Gastrocnemius medialis (tissue), 4 donors: ENCODE results near the gene CTNNBL1.

Source experiments
- POLR2A ChIP-seq, 2 donors: fragments of 450-650 bp; IDR thresholded peaks; one replicate each; pipeline ENCODE4 v1.6.1; 2017; ENCODE audit warnings: antibody characterized with exemption in 2 of 2, mild to moderate bottlenecking in 2 of 2, moderate library complexity in 2 of 2
- TF ChIP-seq, protein P1 (sequence below), 5 experiments: fragments of 450-650 bp in 3 of 5; fragments of 200-600 bp in 2 of 5; sonication (generic) in 2 of 5; IDR thresholded peaks in 4 of 5; conservative IDR thresholded peaks in 1 of 5; 1 replicate in 4 of 5; 2 replicates in 1 of 5; pipeline ENCODE4 v1.5.1; 2016 to 2019; ENCODE audit warnings: antibody characterized with exemption in 5 of 5, mild to moderate bottlenecking in 3 of 5, moderate library complexity in 3 of 5

DNA sequence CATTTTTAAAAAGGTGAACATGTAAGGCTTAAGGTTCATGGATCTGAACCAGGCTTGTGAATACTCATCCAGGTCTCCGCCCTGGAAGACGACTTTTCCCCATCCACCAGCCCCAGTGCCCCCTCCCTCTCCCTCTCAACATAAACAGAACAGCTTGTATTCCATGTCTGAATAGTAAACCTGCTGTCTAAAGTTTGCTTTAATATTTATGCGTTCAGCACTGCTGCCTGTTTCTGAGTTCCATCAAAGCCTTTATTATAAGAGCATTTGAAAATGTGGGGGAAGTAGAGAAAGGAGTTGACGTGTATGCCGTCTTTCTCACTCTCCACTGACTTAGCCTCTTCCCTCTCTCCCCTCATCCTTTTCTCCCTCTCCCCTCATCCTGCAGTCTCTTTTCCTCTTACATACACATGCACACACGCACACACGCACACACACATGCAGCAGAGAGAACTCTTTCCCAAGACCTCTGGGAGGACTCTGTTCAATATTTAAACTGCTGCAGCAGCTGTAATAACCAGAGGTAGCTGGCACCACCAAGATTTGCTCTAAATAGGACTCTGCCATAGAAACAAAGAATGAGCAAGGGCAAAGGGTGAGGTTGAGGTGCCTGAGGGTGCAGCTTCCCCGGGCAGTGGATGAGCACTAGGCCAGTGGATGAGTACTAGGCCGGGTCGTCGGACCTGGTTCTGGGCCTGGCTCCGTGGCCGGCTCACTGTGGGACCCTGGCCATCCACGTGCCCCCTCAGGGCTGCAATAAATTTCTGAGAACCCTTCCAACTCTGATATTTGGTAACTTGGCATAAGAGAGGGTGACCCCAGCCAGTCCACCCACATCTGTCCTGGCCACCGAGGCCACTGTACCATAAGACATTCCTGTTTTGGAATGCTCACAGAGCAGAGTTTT is 173.7 kb downstream of the CTNNBL1 start:
- TF ChIP-seq, protein P1, sequence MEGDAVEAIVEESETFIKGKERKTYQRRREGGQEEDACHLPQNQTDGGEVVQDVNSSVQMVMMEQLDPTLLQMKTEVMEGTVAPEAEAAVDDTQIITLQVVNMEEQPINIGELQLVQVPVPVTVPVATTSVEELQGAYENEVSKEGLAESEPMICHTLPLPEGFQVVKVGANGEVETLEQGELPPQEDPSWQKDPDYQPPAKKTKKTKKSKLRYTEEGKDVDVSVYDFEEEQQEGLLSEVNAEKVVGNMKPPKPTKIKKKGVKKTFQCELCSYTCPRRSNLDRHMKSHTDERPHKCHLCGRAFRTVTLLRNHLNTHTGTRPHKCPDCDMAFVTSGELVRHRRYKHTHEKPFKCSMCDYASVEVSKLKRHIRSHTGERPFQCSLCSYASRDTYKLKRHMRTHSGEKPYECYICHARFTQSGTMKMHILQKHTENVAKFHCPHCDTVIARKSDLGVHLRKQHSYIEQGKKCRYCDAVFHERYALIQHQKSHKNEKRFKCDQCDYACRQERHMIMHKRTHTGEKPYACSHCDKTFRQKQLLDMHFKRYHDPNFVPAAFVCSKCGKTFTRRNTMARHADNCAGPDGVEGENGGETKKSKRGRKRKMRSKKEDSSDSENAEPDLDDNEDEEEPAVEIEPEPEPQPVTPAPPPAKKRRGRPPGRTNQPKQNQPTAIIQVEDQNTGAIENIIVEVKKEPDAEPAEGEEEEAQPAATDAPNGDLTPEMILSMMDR (IDR thresholded peaks at IDR 0.05 in 4 of 5, conservative IDR thresholded peaks at IDR 0.05 in 1 of 5), result no peak
- no peak for TF ChIP-seq POLR2A (IDR thresholded peaks at IDR 0.05)
